H1 (cell line): ENCODE data around the gene ERVMER34-1. TPM values are rescaled to one million over a fixed set of nuclear protein-coding genes. Genes with fewer than 3 reads are reported as not detected.

Experiments
- CTCF ChIA-PET: fragments of 300-600 bp; sonication (Branson Sonifier 250); formaldehyde crosslinking; loops from one replicate; lab custom pipeline; 2021; ENCODE audit not compliant: partially characterized antibody; lab: Charles Lee
- POLR2A ChIA-PET: fragments of 300-600 bp; sonication (Branson Sonifier 250); formaldehyde crosslinking; loops from one replicate; lab custom pipeline; 2021; ENCODE audit warnings: inconsistent platforms; ENCODE audit not compliant: partially characterized antibody; lab: Charles Lee
- DNase-seq, 2 experiments: peaks; one replicate each; pipeline versions ENCODE4 v3.0.0 to v3.0.0-alpha.2; 2010 to 2022; ENCODE audit warnings: low spot score in 2 of 2, low read depth in 1 of 2, mixed read lengths in 1 of 2
- FAIRE-seq: peaks from 2 replicates; lab custom pipeline; 2011; peaks lifted over from hg19 to GRCh38; lab: Jason Lieb, UNC
- H2AFZ ChIP-seq: 2 replicates; pipeline ENCODE4 v1.8.1; 2012; ENCODE audit warnings: low read length, inconsistent platforms
- H2AK5ac ChIP-seq: 2 replicates; pipeline ENCODE4 v1.6.1; 2013; ENCODE audit warnings: low read depth, low read length
- H2BK120ac ChIP-seq: replicated peaks from 2 replicates; pipeline ENCODE3; 2013; ENCODE audit warnings: low read depth, low read length, inconsistent platforms
- H2BK12ac ChIP-seq: 2 replicates; pipeline ENCODE4 v1.6.1; 2013; ENCODE audit warnings: low read depth, low read length
- H2BK15ac ChIP-seq: 2 replicates; pipeline ENCODE4 v1.6.1; 2013; ENCODE audit warnings: low read length
- H2BK20ac ChIP-seq: 2 replicates; pipeline ENCODE4 v1.6.1; 2013; ENCODE audit warnings: low read length
- H2BK5ac ChIP-seq: 2 replicates; pipeline ENCODE4 v1.6.1; 2013; ENCODE audit warnings: low read depth, low read length
- H3K14ac ChIP-seq: 2 replicates; pipeline ENCODE4 v1.6.1; 2013; ENCODE audit warnings: inconsistent platforms; ENCODE audit not compliant: insufficient read length
- H3K18ac ChIP-seq: 2 replicates; pipeline ENCODE4 v1.6.1; 2013; ENCODE audit warnings: low read length; ENCODE audit errors: extremely low read depth
- H3K23ac ChIP-seq: 2 replicates; pipeline ENCODE4 v1.6.1; 2013; ENCODE audit warnings: inconsistent platforms; ENCODE audit not compliant: insufficient read length
- H3K23me2 ChIP-seq: 2 replicates; pipeline ENCODE4 v1.6.1; 2013; ENCODE audit warnings: low read depth, low read length
- H3K27ac ChIP-seq: 2 replicates; pipeline ENCODE4 v1.6.1; 2011; ENCODE audit warnings: low read depth, low read length, inconsistent platforms
- H3K27me3 ChIP-seq, 4 experiments: replicated peaks in 1 of 4; 1 replicate in 1 of 4; 2 replicates in 3 of 4; pipeline versions ENCODE4 v1.6.1 to v1.8.1; 2011 to 2013; ENCODE audit warnings: low read length in 3 of 4, mild to moderate bottlenecking in 3 of 4, inconsistent platforms in 2 of 4, mixed read lengths in 2 of 4, moderate library complexity in 1 of 4; ENCODE audit not compliant: control insufficient read depth in 3 of 4, insufficient read depth in 3 of 4; ENCODE audit errors: extremely low read depth in 1 of 4
- H3K36me3 ChIP-seq, 4 experiments: 2 replicates each; pipeline versions ENCODE4 v1.6.1 to v1.8.1; 2011 to 2013; ENCODE audit warnings: mild to moderate bottlenecking in 4 of 4, low read length in 3 of 4, moderate library complexity in 2 of 4, control low read depth in 1 of 4, inconsistent platforms in 1 of 4; ENCODE audit not compliant: insufficient read depth in 4 of 4, control insufficient read depth in 2 of 4
- H3K4ac ChIP-seq: replicated peaks from 2 replicates; pipeline ENCODE3; 2013; ENCODE audit warnings: low read length, low read depth, mixed read lengths, inconsistent platforms; ENCODE audit not compliant: insufficient read length
- H3K4me1 ChIP-seq, 4 experiments: replicated peaks in 1 of 4; 1 replicate in 1 of 4; 2 replicates in 3 of 4; pipeline versions ENCODE4 v1.6.1 to v1.8.1; 2011 to 2013; ENCODE audit warnings: low read length in 3 of 4, inconsistent platforms in 2 of 4, mixed read lengths in 1 of 4; ENCODE audit not compliant: insufficient read depth in 4 of 4, control insufficient read depth in 3 of 4
- H3K4me2 ChIP-seq, 2 experiments: 2 replicates each; pipeline versions ENCODE4 v1.6.1 to v1.8.1; 2011 to 2013; ENCODE audit warnings: low read depth in 2 of 2, low read length in 2 of 2, control low read depth in 1 of 2, inconsistent platforms in 1 of 2, mild to moderate bottlenecking in 1 of 2; ENCODE audit not compliant: insufficient read depth in 1 of 2
- H3K4me3 ChIP-seq, 4 experiments: fragments of 200-600, 300-600 bp in 1 of 4; sonication (generic), shearing (Covaris generic), sonication (Bioruptor Twin) in 1 of 4; 2 replicates each; pipeline versions ENCODE4 v1.5.1 to v1.8.1; 2011 to 2016; ENCODE audit warnings: low read length in 4 of 4, low read depth in 3 of 4, control low read depth in 2 of 4, inconsistent platforms in 2 of 4, mild to moderate bottlenecking in 2 of 4, mixed read lengths in 1 of 4, moderate library complexity in 1 of 4; ENCODE audit not compliant: insufficient read depth in 2 of 4; ENCODE audit errors: extremely low read depth in 1 of 4
- H3K56ac ChIP-seq: replicated peaks from 2 replicates; pipeline ENCODE3; 2013; ENCODE audit warnings: low read depth, mild to moderate bottlenecking, mixed read lengths, low read length, inconsistent platforms; ENCODE audit not compliant: insufficient read length
- H3K79me1 ChIP-seq: 2 replicates; pipeline ENCODE4 v1.6.1; 2013; ENCODE audit warnings: low read depth, low read length, control low read depth
- H3K79me2 ChIP-seq, 2 experiments: 2 replicates each; pipeline versions ENCODE4 v1.6.1 to v1.8.1; 2012 to 2013; ENCODE audit warnings: low read length in 2 of 2, mild to moderate bottlenecking in 2 of 2, inconsistent platforms in 1 of 2; ENCODE audit not compliant: insufficient read depth in 2 of 2, control insufficient read depth in 1 of 2
- H3K9ac ChIP-seq, 4 experiments: replicated peaks in 1 of 4; 1 replicate in 1 of 4; 2 replicates in 3 of 4; pipeline versions ENCODE4 v1.6.1 to v1.8.1; 2011 to 2013; ENCODE audit warnings: low read depth in 3 of 4, low read length in 3 of 4, control low read depth in 2 of 4, mild to moderate bottlenecking in 2 of 4, moderate library complexity in 2 of 4, inconsistent platforms in 1 of 4; ENCODE audit errors: extremely low read depth in 1 of 4
- H3K9me3 ChIP-seq, 2 experiments: 2 replicates each; pipeline versions ENCODE4 v1.6.1 to v1.8.1; 2012 to 2013; ENCODE audit warnings: mild to moderate bottlenecking in 2 of 2, moderate library complexity in 2 of 2, control low read depth in 1 of 2, inconsistent platforms in 1 of 2, low read depth in 1 of 2, low read length in 1 of 2, mixed read lengths in 1 of 2; ENCODE audit not compliant: insufficient read depth in 2 of 2
- H4K20me1 ChIP-seq, 2 experiments: replicated peaks in 1 of 2; 2 replicates each; pipeline versions ENCODE3 to v1.8.1; 2011 to 2013; ENCODE audit warnings: inconsistent platforms in 2 of 2, low read length in 2 of 2, mild to moderate bottlenecking in 1 of 2; ENCODE audit not compliant: insufficient read depth in 2 of 2, control insufficient read depth in 1 of 2
- H4K5ac ChIP-seq: 2 replicates; pipeline ENCODE4 v1.6.1; 2013; ENCODE audit warnings: low read length, low read depth, mixed read lengths, inconsistent platforms; ENCODE audit not compliant: insufficient read length
- H4K8ac ChIP-seq: 2 replicates; pipeline ENCODE4 v1.8.0; 2013; ENCODE audit warnings: mild to moderate bottlenecking, moderate library complexity, low read length, inconsistent platforms; ENCODE audit not compliant: insufficient read depth; ENCODE audit errors: extremely low read depth
- H4K91ac ChIP-seq: replicated peaks from 2 replicates; pipeline ENCODE3; 2013; ENCODE audit warnings: low read length, mixed read lengths, inconsistent platforms; ENCODE audit not compliant: insufficient read length
- ATF2 ChIP-seq: IDR thresholded peaks from 2 replicates; pipeline ENCODE4 v1.6.1; 2012; ENCODE audit warnings: low read length, inconsistent platforms
- CBX5 ChIP-seq: fragments of 300-800, 300-1000 bp; sonication (generic); IDR thresholded peaks from 2 replicates; pipeline ENCODE4 v1.7.1; 2016; ENCODE audit warnings: antibody characterized with exemption, low read length, low read depth
- CHD1 ChIP-seq: IDR thresholded peaks from 2 replicates; pipeline ENCODE4 v1.6.1; 2012; ENCODE audit warnings: low read depth, low read length, improper control_type of control experiment
- CREB1 ChIP-seq: IDR thresholded peaks from 2 replicates; pipeline ENCODE4 v1.6.1; 2012; ENCODE audit warnings: inconsistent platforms
- EP300 ChIP-seq, 2 experiments: IDR thresholded peaks; 1 replicate in 1 of 2; 2 replicates in 1 of 2; pipeline ENCODE4 v1.6.1; 2011 to 2012; ENCODE audit warnings: low read depth in 2 of 2, low read length in 2 of 2, mild to moderate bottlenecking in 2 of 2, borderline replicate concordance in 1 of 2, inconsistent platforms in 1 of 2, moderate library complexity in 1 of 2
- FOSL1 ChIP-seq: IDR thresholded peaks from 2 replicates; pipeline ENCODE4 v1.6.1; 2011; ENCODE audit warnings: mild to moderate bottlenecking, low read depth, low read length, moderate library complexity; ENCODE audit not compliant: insufficient read depth
- SIN3A ChIP-seq, 2 experiments: IDR thresholded peaks in 1 of 2; conservative IDR thresholded peaks in 1 of 2; 2 replicates each; pipeline ENCODE4 v1.6.1; 2011 to 2012; ENCODE audit warnings: low read length in 2 of 2, improper control_type of control experiment in 1 of 2, low read depth in 1 of 2, mild to moderate bottlenecking in 1 of 2
- SP2 ChIP-seq: IDR thresholded peaks from 2 replicates; pipeline ENCODE4 v1.6.1; 2012; ENCODE audit warnings: mild to moderate bottlenecking, low read length, inconsistent platforms
- TAF7 ChIP-seq: optimal IDR thresholded peaks from 2 replicates; pipeline ENCODE3; 2011; ENCODE audit warnings: low read depth, mild to moderate bottlenecking, inconsistent platforms, low read length, moderate library complexity, borderline replicate concordance
- WGBS, 2 experiments: shearing (Covaris generic) in 1 of 2; methylation state at CpG; one replicate each; pipeline versions ENCODE4 v1.1.6 to v1.1.7; 2013 to 2015; ENCODE audit warnings: low lambda C conversion rate in 2 of 2, mixed read lengths in 2 of 2, inconsistent platforms in 1 of 2, low coverage in 1 of 2, missing lambda C conversion rate in 1 of 2; ENCODE audit not compliant: insufficient replicate concordance in 2 of 2, insufficient coverage in 1 of 2, insufficient read length in 1 of 2; ENCODE audit errors: extremely low coverage in 1 of 2, missing lambda C conversion rate in 1 of 2; 5-methylcytosine and 5-hydroxymethylcytosine counted together
- polyA plus RNA-seq, 7 experiments: library from polyadenylated mRNA; depleted of rRNA in 3 of 7; stranded (reverse) in 5 of 7; unstranded in 2 of 7; fragments of >200 nt in 5 of 7; fragments of 200-250 nt in 2 of 7; gene quantifications; 1 replicate in 5 of 7; 2 replicates in 1 of 7; 4 replicates in 1 of 7; pipeline versions ENCODE4 v1.2.1 to v1.2.3, GENCODE V29; 2011 to 2013; ENCODE audit warnings: missing spikeins in 2 of 7, mixed read lengths in 2 of 7
- total RNA-seq: library from RNA; stranded (reverse); fragmentation: NEBNext Ultra II Directional; extraction: Animal tissue kit (Norgen Biotek cat#: 25700); gene quantifications from 2 replicates; pipeline ENCODE4 v1.2.1, GENCODE V29; 2021

ERVMER34-1 gene
- total and polyA plus RNA-seq, 2 of the 8 experiments (the other 6 are each of a cell fraction or from before 2014, with no cell fraction given): 14.2 to 34.3 TPM

- no peaks in the 10 kb centered on the region for H4K20me1 ChIP-seq
- no peak overlapping the region for H3K14ac ChIP-seq
- H2AFZ ChIP-seq: no peak overlapping the region
- no peak overlapping the region for H2BK5ac ChIP-seq
- no peaks in the 10 kb centered on the region for H3K4me1 ChIP-seq
- no peak overlapping the region for H3K18ac ChIP-seq
- H3K27me3 ChIP-seq: no peaks in the 10 kb centered on the region
- H4K8ac ChIP-seq: no peak overlapping the region
- no peak overlapping the region for H3K4me2 ChIP-seq
- ChIA-PET POLR2A (interaction anchor here (1.5 to 2.5 kb wide), 2 partner anchors 11 to 31 kb away, joined by 4 to 12 read pairs; no protein-coding TSS in a partner anchor), CTCF (interaction anchor here (0.7 to 0.9 kb wide), 2 partner anchors 96 to 211 kb away, joined by 3 read pairs; no protein-coding TSS in a partner anchor)
- H3K23me2 ChIP-seq: no peaks in the 10 kb centered on the region
- H3K79me2 ChIP-seq: no peaks in the 10 kb centered on the region
- H3K4me3 ChIP-seq: no peak overlapping the region
- no peak overlapping the region for H4K5ac ChIP-seq
- no peak overlapping the region for H3K23ac ChIP-seq
- no peaks in the 10 kb centered on the region for H3K36me3 ChIP-seq
- no peaks in the 10 kb centered on the region for H3K79me1 ChIP-seq
- H3K56ac ChIP-seq: no peak overlapping the region
- no peak overlapping the region for H2AK5ac ChIP-seq
- no peak overlapping the region for H2BK12ac ChIP-seq
- no peak for FAIRE-seq
- H3K27ac ChIP-seq: no peak overlapping the region
- H3K9ac ChIP-seq: no peak overlapping the region; a peak in 1 of 7 replicates
- no peak overlapping the region for H3K4ac ChIP-seq
- H2BK120ac ChIP-seq: no peak overlapping the region
- H3K9me3 ChIP-seq: no peaks in the 10 kb centered on the region
- H2BK20ac ChIP-seq: no peak overlapping the region
- DNase-seq: no peak
- no peak overlapping the region for H2BK15ac ChIP-seq
- TF ChIP-seq CREB1 (no peak), FOSL1 (no peak), CBX5 (no peak), TAF7 (no peak), SP2 (no peak), CHD1 (no peak), SIN3A (conservative IDR thresholded peaks at IDR 0.05 in 1 of 2, IDR thresholded peaks at IDR 0.05 in 1 of 2; ENCODE audit: low read depth in 1 of 2, low read length in 2 of 2) (no peak), EP300 (IDR thresholded peaks at IDR 0.05; ENCODE audit: borderline replicate concordance in 1 of 2, low read depth in 2 of 2, low read length in 2 of 2) (no peak), ATF2 (no peak)
- 95% methylated on average over 3 of the region's 3 CpGs; no CpG with 5 or more reads in 1 of the 2 experiments for WGBS, 2 experiments
- H4K91ac ChIP-seq: no peak overlapping the region
Measured at GRCh38 chr4:52701207-52701606, 50.0 kb downstream of the ERVMER34-1 start.
